HG02588 (cell line): ENCODE results near the gene NKAIN2.
"Not testable (repeated sequence)": the region's sequence is repeated elsewhere in the genome, so short reads cannot be mapped to it uniquely, and the experiment has no call there.

Experiments
- ATAC-seq: cut with Tn5 transposase; IDR thresholded peaks from one replicate; pipeline ENCODE4 v1.9.1; 2021; ENCODE audit warnings: mild to moderate bottlenecking, moderate library complexity; ENCODE audit not compliant: unreplicated experiment

The NKAIN2 gene

DNA sequence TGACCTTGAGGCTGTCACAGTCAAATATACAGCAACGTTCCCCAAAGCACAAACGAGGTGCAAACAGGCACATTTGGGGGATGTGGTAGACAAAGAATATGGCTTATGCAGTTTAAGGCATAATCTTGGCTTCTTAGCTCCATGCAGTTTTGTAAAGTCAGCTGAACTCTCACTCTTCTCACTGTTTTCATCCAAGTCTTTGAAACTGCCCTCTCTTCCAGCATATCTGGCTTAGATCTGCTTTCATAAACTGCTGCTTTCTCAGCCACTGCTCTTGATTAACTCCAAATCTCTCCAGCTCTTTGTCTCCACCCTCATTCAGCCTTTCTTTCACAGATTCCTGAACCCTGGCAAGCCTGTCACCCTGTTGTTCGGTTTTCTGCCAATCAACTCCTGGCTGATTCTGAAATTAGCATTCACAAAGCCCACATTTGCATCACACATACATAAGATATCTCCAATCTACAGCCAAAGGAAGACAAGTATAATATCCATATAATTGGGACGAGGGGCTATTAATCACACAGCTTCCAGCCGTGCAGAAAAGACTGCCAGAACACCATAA, 857.5 kb downstream of the NKAIN2 start:
- ATAC-seq, result no peak

DNA sequence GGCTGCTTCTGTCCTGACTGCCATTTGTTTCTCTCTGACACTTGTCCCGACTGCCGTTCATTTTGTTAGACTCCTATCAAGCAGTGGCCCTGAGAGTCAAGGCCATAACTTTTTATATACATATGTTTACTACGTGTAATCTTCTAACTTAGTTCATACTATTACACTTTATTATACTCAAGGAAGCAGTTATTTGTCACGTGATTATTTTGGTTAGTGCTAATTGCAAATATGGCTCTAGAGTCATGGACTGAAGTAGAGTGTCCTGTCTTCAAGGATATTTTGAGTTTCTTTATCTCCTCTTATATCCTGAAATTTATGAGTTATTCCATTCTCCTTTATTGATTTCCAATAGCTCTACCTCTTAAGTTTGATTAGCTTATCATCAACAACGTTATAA, 864.4 kb downstream of the NKAIN2 start:
- no peak for ATAC-seq

GRCh38 chr6:124669713-124670480, 866.2 kb downstream of the NKAIN2 start:
- ATAC-seq, result no peak

GRCh38 chr6:124670801-124671200, 867.1 kb downstream of the NKAIN2 start:
- ATAC-seq, result no peak

DNA sequence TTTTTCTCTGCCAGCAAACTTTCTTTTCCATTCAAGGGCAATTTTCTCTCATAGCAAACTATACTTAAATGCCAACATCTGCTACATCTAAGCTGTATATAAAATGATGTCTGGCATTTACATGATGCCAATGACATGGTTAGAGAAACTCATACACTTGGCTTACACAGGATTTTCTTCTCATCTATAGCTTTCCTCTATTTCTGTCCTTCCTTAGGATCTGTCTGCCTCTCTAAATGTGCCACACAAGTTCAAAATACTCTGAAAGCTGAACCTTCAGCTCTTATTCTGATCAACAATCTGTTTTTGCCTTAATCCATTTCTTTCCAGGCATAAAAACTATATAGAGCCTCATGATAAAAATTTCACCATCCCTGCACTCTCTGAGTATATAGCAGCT, 867.7 kb downstream of the NKAIN2 start:
- ATAC-seq, result no peak

DNA sequence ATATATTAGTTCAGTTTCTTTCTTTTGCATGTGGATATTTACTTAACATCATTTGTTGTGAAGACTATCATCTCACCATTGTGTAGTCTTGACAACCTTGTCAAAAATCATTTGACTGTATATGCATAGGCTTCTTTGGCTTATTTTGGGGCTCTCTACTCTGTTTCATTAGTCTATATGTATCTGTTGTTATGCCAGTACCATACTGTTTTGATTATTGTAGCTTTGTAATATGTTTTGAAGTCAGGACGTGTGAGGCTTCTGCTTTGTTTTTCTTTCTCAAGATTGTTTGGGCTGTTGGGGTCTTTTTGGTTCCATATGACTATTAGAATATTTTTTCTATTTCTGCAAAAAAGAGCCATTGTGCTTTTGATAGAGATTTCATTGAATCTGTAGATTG, 870.4 kb downstream of the NKAIN2 start:
- no peak for ATAC-seq

GRCh38 chr6:124676033-124676432, 872.4 kb downstream of the NKAIN2 start:
- ATAC-seq, result no peak

- no peak for ATAC-seq
These were observed 874.2 kb downstream of the NKAIN2 start for GRCh38 chr6:124677874-124678273.

- no peak for ATAC-seq
These were observed 875.7 kb downstream of the NKAIN2 start for GRCh38 chr6:124679387-124679786.

GRCh38 chr6:124682751-124683150, 879.1 kb downstream of the NKAIN2 start:
- no peak for ATAC-seq

DNA sequence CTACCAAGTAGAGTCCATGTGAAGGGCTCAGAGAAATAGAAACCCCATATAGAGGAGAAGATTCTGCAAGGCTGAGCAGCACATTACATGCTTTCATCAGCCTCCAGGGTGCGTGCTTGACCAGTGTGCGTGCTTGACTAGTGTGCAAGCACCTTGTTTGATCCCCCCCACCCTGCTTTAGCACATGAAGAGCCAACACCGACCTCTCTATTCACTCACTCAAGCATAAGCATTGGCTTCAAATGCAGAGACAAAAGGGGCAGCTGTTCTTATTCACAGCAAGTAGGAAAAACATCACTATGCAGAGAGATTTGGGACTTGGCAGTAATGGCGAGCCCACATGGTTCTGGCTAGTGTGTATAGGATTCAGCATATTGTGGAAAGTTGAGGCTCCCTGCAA, 879.8 kb downstream of the NKAIN2 start:
- ATAC-seq, result no peak

- no peak for ATAC-seq
These were observed 881.0 kb downstream of the NKAIN2 start for GRCh38 chr6:124684621-124685020.

DNA sequence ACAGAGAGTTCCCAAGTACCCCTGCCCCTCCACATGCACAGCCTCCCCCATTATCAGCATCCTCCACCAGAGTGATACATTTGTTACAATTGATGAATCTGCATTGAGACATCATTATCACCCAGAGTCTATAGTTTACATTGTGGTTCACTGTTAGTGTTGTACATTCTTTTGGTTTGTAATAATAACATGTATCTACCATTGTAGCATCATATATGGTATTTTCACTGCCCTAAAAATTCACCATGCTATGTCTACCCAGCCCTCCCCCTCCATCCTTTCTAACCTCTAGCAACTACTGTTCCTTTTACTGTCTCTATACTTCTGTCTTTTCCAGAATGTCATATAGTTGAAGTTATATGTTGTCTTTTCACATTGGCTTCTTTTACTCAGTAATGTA, 884.7 kb downstream of the NKAIN2 start:
- ATAC-seq, result no peak

DNA sequence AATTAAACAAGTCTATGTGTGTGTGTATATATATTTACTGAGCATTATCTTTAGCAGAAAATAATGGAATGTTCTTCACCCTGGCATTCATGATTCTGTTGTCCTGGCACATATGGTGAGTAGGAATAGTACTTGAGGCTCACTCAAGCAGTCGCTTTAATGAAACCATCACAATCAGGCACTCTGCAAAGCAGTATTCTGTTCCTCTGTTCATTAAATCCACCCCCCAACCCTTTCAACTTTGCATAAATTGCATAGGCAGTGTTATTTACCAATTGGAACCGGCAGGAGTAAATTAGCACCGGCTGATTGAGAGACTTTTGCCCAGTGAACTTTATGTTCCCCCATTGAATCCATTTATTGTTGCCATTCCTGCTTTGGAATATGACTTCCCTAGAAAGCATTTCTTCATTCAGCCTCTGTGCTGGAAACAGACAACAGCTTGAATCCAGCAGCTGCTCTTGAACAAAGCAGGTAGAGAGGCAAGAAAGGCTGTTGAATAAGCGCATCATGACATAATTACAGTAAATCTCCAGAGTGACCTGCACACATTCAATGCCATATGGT, 890.6 kb downstream of the NKAIN2 start:
- ATAC-seq, result no peak

GRCh38 chr6:124699038-124699437, 895.4 kb downstream of the NKAIN2 start:
- ATAC-seq, result no peak

DNA sequence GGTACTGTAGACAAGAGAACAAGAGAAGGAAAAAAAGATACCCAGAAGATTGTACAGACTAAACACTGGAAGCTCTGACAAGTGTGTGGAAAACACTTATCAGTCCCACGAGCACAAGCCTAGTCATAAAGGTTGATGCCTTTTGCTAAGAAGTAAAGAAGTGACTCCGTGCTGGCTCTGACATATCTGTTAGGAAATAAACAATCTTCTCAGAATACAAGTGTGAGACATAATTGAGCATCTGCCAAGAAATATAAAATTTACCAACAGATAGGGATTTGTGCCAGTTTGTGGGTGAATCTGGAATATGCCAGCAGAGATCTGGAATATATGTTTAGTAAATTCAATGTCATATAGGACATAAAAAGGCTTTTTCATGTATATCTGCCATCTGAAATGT, 899.9 kb downstream of the NKAIN2 start:
- ATAC-seq, result no peak

- not testable (repeated sequence) for ATAC-seq
These were observed 908.9 kb downstream of the NKAIN2 start for GRCh38 chr6:124712532-124712931.

DNA sequence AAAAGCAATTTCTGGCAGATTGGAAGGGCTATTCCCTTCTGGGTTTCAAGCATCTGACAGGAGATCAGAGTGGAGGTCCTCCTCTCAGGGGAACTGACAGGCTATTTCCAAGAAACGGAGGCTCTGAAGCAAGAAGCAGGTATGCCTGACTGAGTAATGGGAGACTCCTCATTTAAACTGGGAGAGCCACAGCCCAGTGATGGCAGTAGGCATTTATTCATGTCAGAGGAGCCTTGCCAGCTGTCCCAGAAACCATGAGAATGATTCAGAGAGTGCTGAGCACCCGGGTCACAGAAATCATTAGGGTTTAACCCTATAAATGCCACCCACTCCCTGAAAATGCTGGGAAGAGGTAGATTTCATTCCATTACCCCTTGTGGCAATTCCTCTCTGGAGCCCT, 911.1 kb downstream of the NKAIN2 start:
- ATAC-seq, result no peak

DNA sequence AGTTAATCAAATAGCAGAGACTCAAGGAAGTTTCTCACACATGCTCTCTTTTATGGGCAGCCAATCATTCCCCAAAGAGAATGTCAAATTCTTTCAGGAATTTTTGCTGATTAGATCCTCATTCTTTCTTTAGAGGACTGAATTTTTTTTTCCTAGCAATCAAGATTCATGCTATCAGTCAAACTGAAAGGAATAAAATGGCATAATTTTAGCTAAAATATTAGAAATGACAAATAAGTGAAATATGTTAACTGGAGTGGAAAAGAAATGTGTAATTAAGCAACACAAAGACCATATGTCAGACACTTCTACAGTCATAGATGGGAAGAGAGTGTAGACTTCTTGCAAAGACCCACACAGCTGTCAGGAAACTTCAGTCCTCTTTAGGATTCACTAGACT, 916.2 kb downstream of the NKAIN2 start:
- no peak for ATAC-seq

DNA sequence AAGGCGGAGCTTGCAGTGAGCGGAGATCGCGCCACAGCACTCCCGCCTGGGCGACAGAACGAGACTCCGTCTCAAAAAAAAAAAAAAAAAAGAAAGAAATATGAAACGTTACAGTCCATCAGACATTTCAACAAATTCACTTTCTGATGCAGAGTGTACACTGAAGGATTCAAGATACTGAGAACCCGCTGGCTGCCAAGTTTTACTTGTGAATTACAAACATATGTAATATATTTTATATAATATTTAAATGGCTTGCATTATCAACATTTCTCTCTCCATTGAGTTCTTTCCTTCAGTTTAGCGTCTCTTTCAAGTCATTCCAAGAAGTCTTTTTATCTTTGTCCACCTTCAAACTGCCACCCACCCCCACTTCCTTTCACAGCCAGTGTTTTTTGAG, 917.7 kb downstream of the NKAIN2 start:
- no peak for ATAC-seq

DNA sequence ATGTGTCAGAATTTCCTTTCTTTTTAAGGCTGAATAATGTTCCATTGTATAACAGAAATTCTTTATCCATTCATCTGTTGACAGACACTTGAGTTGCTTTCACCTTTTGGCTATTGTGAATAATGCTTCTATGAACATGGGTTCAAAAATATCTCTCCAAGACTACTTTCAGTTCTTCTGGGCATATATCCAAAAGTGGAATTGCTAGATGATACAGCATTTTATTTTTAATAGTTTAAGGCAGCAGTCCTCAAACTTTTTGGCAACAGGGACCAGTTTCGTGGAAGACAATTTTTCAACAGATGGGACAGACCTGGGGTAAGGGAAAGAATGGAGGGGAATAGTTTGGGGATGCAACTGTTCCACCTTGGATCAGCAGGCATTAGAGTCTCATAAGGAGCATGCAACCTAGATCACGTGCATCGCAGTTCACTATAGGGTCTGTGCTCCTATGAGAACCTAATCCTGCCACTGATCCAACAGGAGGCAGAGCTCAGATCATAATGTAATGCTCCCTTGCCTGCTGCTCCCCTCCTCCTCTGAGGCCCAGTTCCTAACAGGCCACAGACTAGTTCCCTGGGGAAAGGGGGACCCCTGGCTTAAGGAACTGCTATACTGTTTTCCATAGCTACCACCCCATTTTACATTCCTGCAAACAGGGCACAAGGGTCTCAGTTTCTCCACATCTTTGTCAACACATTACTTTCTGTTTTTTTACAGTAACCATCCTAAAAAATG, 918.6 kb downstream of the NKAIN2 start:
- no peak for ATAC-seq

GRCh38 chr6:124723671-124724070, 920.0 kb downstream of the NKAIN2 start:
- ATAC-seq, result no peak
